ENCODE measurements around the gene GHR.

DNA sequence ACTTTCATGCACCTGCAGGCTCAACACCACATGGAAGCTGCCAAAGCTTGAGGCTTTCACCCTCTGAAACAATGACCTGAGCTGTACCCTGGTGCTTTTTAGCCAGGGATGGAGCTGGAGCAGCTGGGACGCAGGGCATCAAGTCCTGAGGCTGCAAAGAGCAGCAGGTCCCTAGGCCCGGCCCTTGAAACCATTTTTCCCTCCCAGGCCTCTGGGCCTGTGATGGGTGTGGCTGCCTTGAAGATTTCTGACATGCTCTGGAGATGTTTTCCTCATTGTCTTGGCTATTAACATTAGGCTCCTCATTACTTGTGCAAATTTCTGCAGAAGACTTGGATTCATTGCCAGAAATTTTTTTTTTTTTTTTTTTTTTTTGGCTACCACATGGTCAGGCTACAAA is 30.3 kb upstream of the GHR start:
- TF ChIP-seq EZH2 (IDR thresholded peaks at IDR 0.05; ENCODE audit: insufficient read depth, low read length): no peak
- TF ChIP-seq CTCF (IDR thresholded peaks at IDR 0.05; ENCODE audit: insufficient read depth, low read depth, low read length): no peak
